DND-41 (cell line): ENCODE results near the gene TRHDE.

ENCODE experiments used
- ATAC-seq: fragments of 200-7000 bp; cut with Tn5 transposase; 3 replicates; pipeline ENCODE4 v1.9.1; 2021; ENCODE audit warnings: low read depth; ENCODE audit not compliant: insufficient read depth
- DNase-seq: peaks from one replicate; pipeline ENCODE4 v3.0.0-alpha.2; 2020
- H2AFZ ChIP-seq: 2 replicates; pipeline ENCODE4 v1.6.0; 2012; ENCODE audit warnings: low read depth, low read length
- H3K27ac ChIP-seq: 2 replicates; pipeline ENCODE4 v1.5.1; 2012; ENCODE audit warnings: low read length, inconsistent platforms
- H3K27me3 ChIP-seq: fragments of 200-600 bp; sonication (generic); 2 replicates; pipeline ENCODE4 v1.6.0; 2012; ENCODE audit warnings: low read length, mild to moderate bottlenecking, inconsistent platforms; ENCODE audit not compliant: insufficient read depth, poor library complexity
- H3K36me3 ChIP-seq: 2 replicates; pipeline ENCODE4 v1.5.1; 2012; ENCODE audit warnings: low read length, inconsistent platforms; ENCODE audit not compliant: insufficient read depth
- H3K4me1 ChIP-seq: 2 replicates; pipeline ENCODE4 v1.5.1; 2012; ENCODE audit warnings: mild to moderate bottlenecking, low read length; ENCODE audit not compliant: insufficient read depth
- H3K4me2 ChIP-seq: 2 replicates; pipeline ENCODE4 v1.6.0; 2012; ENCODE audit warnings: mild to moderate bottlenecking, moderate library complexity, low read length, inconsistent platforms; ENCODE audit not compliant: insufficient read depth
- H3K4me3 ChIP-seq, 2 experiments: fragments of 200-600 bp in 1 of 2; shearing (Covaris generic) in 1 of 2; 2 replicates each; pipeline ENCODE4 v1.5.1; 2012 to 2016; ENCODE audit warnings: inconsistent platforms in 2 of 2, low read length in 2 of 2, mild to moderate bottlenecking in 2 of 2, low read depth in 1 of 2, moderate library complexity in 1 of 2
- H3K79me2 ChIP-seq: 2 replicates; pipeline ENCODE4 v1.6.0; 2012; ENCODE audit warnings: low read length, inconsistent platforms; ENCODE audit not compliant: insufficient read depth
- H3K9ac ChIP-seq: 2 replicates; pipeline ENCODE4 v1.6.0; 2012; ENCODE audit warnings: low read depth, mild to moderate bottlenecking, inconsistent platforms, low read length, moderate library complexity
- H3K9me3 ChIP-seq: 2 replicates; pipeline ENCODE4 v1.5.1; 2012; ENCODE audit warnings: low read length, moderate library complexity, mild to moderate bottlenecking, inconsistent platforms; ENCODE audit not compliant: insufficient read depth, severe bottlenecking
- H4K20me1 ChIP-seq: 2 replicates; pipeline ENCODE4 v1.6.0; 2012; ENCODE audit warnings: low read length; ENCODE audit not compliant: insufficient read depth
- CTCF ChIP-seq: IDR thresholded peaks from 2 replicates; pipeline ENCODE4 v1.5.1; 2012; ENCODE audit warnings: borderline replicate concordance, low read length, moderate library complexity, mild to moderate bottlenecking; ENCODE audit not compliant: poor library complexity, severe bottlenecking; ENCODE audit errors: extremely low read depth
- EZH2 ChIP-seq: IDR thresholded peaks from 3 replicates; pipeline ENCODE4 v1.6.1; 2012; ENCODE audit warnings: borderline replicate concordance, low read depth, mild to moderate bottlenecking, moderate library complexity, low read length, inconsistent platforms; ENCODE audit not compliant: severe bottlenecking

The TRHDE gene

GRCh38 chr12:72288911-72289310 lies 16.7 kb downstream of the TRHDE start:
- H3K27ac ChIP-seq = no peak overlapping the region
- no peaks in the 10 kb centered on the region for H3K36me3 ChIP-seq
- H2AFZ ChIP-seq = no peak overlapping the region
- no peaks in the 10 kb centered on the region for H3K4me1 ChIP-seq
- TF ChIP-seq CTCF = no peak
- no peak for TF ChIP-seq EZH2
- H3K9ac ChIP-seq = no peak overlapping the region
- no peak overlapping the region for H3K4me2 ChIP-seq
- H3K79me2 ChIP-seq = no peaks in the 10 kb centered on the region
- DNase-seq (no peak), ATAC-seq (no peak)
- H3K4me3 ChIP-seq = no peak overlapping the region
- no peaks in the 10 kb centered on the region for H3K27me3 ChIP-seq
- H4K20me1 ChIP-seq = no peaks in the 10 kb centered on the region
- H3K9me3 ChIP-seq = no peaks in the 10 kb centered on the region

GRCh38 chr12:72289633-72290032 lies 17.5 kb downstream of the TRHDE start:
- no peak overlapping the region for H3K4me2 ChIP-seq
- ATAC-seq (no peak), DNase-seq (no peak)
- no peaks in the 10 kb centered on the region for H3K9me3 ChIP-seq
- H3K4me1 ChIP-seq = no peaks in the 10 kb centered on the region
- no peaks in the 10 kb centered on the region for H3K79me2 ChIP-seq
- H4K20me1 ChIP-seq = no peaks in the 10 kb centered on the region
- no peak overlapping the region for H2AFZ ChIP-seq
- H3K9ac ChIP-seq = no peak overlapping the region
- no peaks in the 10 kb centered on the region for H3K36me3 ChIP-seq
- TF ChIP-seq CTCF (no peak), EZH2 (no peak)
- H3K27me3 ChIP-seq = no peaks in the 10 kb centered on the region
- H3K4me3 ChIP-seq = no peak overlapping the region
- H3K27ac ChIP-seq = no peak overlapping the region

GRCh38 chr12:72291175-72291574 lies 19.0 kb downstream of the TRHDE start:
- Histone ChIP-seq H3K79me2 (no peaks in the 10 kb centered on the region), H3K36me3 (no peaks in the 10 kb centered on the region), H3K9ac (no peak overlapping the region), H2AFZ (no peak overlapping the region), H3K9me3 (no peaks in the 10 kb centered on the region), H3K27ac (no peak overlapping the region), H3K4me3 (no peak overlapping the region), H3K27me3 (no peaks in the 10 kb centered on the region), H3K4me1 (no peaks in the 10 kb centered on the region), H3K4me2 (no peak overlapping the region), H4K20me1 (no peaks in the 10 kb centered on the region)
- DNase-seq = no peak
- TF ChIP-seq EZH2 (no peak), CTCF (no peak)
- ATAC-seq = no peak

GRCh38 chr12:72293701-72294100 lies 21.5 kb downstream of the TRHDE start:
- no peaks in the 10 kb centered on the region for H3K9me3 ChIP-seq
- TF ChIP-seq CTCF (no peak), EZH2 (no peak)
- H3K79me2 ChIP-seq = no peaks in the 10 kb centered on the region
- H2AFZ ChIP-seq = no peak overlapping the region
- H3K4me2 ChIP-seq = no peak overlapping the region
- H3K9ac ChIP-seq = no peak overlapping the region
- H3K4me3 ChIP-seq = no peak overlapping the region
- H4K20me1 ChIP-seq = no peaks in the 10 kb centered on the region
- no peak overlapping the region for H3K27ac ChIP-seq
- ATAC-seq = no peak
- DNase-seq = no peak
- no peaks in the 10 kb centered on the region for H3K27me3 ChIP-seq
- H3K36me3 ChIP-seq = no peaks in the 10 kb centered on the region
- H3K4me1 ChIP-seq = no peaks in the 10 kb centered on the region
